Measurements from ENCODE around the gene CCNL2. TPM values are rescaled to one million over a fixed set of nuclear protein-coding genes. Genes with fewer than 3 reads are reported as not detected.

The CCNL2 gene
- total and polyA plus RNA-seq, 4 experiments from 2014 or later: 18.3 to 394 (median 212) TPM

DNA sequence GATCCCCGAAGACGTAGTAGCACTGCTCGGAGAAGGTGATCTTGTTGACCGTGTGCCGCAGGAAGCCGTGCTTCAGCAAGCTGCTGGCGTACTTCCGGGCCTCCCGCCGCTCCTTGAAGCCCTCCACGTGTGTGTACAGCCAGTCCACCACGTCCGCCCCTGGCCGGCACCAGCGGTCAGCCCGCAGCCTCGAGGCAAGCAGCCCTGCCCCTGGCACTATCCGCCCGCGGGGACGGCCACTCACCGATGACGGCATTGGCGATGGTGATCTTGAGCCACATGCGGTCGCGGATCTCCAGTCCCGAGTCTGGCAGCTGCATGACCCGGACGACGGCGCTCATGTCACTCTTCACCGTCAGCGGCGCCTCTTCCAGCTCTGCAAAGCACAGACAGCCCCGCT is 60.9 kb downstream of the CCNL2 start:
- H3K4me3 Mint-ChIP-seq: no peak overlapping the region
- H3K9me3 Mint-ChIP-seq: no peaks in the 10 kb centered on the region
- H3K36me3 Mint-ChIP-seq: peaks cover 10 to 12% of the 10 kb centered on the region in 2 donors
- H3K27ac Mint-ChIP-seq: no peak overlapping the region
- no peak for DNase-seq
- H3K27me3 Mint-ChIP-seq: no peaks in the 10 kb centered on the region
- peaks cover 0 to 8% (median 6%) of the 10 kb centered on the region in 4 donors for H3K4me1 Mint-ChIP-seq
- POLR2A ChIA-PET (ENCODE audit: partially characterized antibody): no interaction called here
- intact Hi-C loops (cut with micrococcal nuclease): no loop called here
- no peaks in the 10 kb centered on the region for H3K36me3 ChIP-seq (ENCODE audit: insufficient read depth, low read length)
- H3K4me3 ChIP-seq (ENCODE audit: low read length in 2 of 2): no peak overlapping the region
- H3K4me1 ChIP-seq (ENCODE audit: insufficient read depth, low read length): no peaks in the 10 kb centered on the region
- CTCF ChIA-PET (ENCODE audit: partially characterized antibody): interaction anchor here (0.6 kb wide), 1 partner anchor 241 kb away, joined by 3 read pairs; no protein-coding TSS in a partner anchor
- no peaks in the 10 kb centered on the region for H3K9me3 ChIP-seq (ENCODE audit: control insufficient read depth in 1 of 2, low read length in 2 of 2)
- no peaks in the 10 kb centered on the region for H3K27me3 ChIP-seq (ENCODE audit: insufficient read depth, low read length)
- no peak overlapping the region for H3K27ac ChIP-seq (ENCODE audit: low read depth, low read length)

DNA sequence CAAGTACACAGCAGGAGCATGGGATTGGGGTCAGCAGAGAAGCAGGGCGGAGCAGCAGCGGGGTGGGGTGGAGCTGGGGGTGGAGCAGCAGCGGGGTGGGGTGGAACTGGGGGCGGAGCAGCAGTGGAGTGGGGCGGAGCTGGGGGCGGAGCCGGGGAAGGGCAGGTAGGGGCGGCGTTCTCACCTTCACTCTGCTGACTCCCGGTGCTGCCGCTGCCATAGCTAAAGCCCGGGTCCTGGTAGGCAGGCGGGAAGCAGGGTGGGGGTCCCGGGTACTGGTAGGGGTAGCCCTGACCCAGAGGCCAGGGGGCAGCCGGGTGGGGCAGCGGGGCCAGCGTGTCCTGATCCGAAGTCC is 61.4 kb downstream of the CCNL2 start:
- Mint-ChIP-seq H3K9me3 (no peaks in the 10 kb centered on the region), H3K27ac (no peak overlapping the region), H3K4me3 (no peak overlapping the region), H3K27me3 (no peaks in the 10 kb centered on the region), H3K36me3 (peaks cover 10 to 12% of the 10 kb centered on the region in 2 donors), H3K4me1 (peaks cover 0 to 8% (median 6%) of the 10 kb centered on the region in 4 donors)
- DNase-seq: no peak
- Histone ChIP-seq H3K9me3 (ENCODE audit: control insufficient read depth in 1 of 2, low read length in 2 of 2) (no peaks in the 10 kb centered on the region), H3K4me1 (ENCODE audit: insufficient read depth, low read length) (no peaks in the 10 kb centered on the region), H3K27ac (ENCODE audit: low read depth, low read length) (no peak overlapping the region), H3K36me3 (ENCODE audit: insufficient read depth, low read length) (no peaks in the 10 kb centered on the region), H3K4me3 (ENCODE audit: low read length in 2 of 2) (no peak overlapping the region), H3K27me3 (ENCODE audit: insufficient read depth, low read length) (no peaks in the 10 kb centered on the region)
- POLR2A ChIA-PET (ENCODE audit: partially characterized antibody): no interaction called here
- intact Hi-C loops (cut with micrococcal nuclease): no loop called here
- CTCF ChIA-PET (ENCODE audit: partially characterized antibody): interaction anchor here (0.6 kb wide), 1 partner anchor 241 kb away, joined by 3 read pairs; no protein-coding TSS in a partner anchor

DNA sequence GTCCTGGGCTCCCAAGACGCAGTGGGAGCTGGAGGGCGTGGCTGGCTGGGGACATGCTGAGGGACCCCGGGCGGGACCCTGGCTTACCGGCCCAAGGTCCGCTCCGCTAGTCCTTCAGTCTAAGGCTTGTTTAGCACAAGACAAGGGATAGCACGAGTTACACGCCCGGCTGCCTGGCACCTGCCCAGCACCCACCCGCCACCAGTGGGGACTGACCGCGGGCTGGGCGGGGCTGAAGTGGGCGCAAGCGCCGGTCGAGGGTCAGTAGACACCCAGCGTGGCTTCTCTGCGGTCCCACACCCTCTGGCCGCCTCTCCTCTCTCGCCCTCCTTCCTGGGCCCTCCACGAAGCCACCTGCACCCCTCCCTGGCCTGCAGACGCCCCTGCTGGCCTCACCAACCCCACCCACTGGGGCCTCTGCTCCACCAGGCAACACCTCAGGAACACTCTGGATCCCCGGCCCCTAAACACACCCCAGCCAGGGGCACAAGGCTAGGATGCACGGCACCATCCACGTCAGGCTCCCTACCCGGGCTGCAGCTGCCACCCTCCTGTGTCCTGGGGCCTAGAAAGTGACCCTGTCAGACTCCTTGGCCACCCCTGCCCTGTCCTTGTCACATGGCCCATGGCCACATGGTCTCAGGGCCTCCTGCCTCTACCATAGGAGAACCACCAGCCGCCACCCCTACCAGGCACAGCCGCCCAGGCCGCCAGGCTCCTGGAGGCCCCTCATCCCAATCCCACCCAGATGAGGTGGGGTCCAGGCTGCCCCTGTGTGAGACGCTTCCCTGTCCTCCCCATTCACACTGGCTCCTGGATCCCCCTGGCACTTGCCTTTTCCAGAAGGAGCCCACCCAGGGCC is 62.0 kb downstream of the CCNL2 start:
- no peak overlapping the region for H3K27ac ChIP-seq (ENCODE audit: low read depth, low read length)
- H3K9me3 ChIP-seq (ENCODE audit: control insufficient read depth in 1 of 2, low read length in 2 of 2): no peaks in the 10 kb centered on the region
- CTCF ChIA-PET (ENCODE audit: partially characterized antibody): interaction anchor here (0.6 kb wide), 1 partner anchor 240 kb away, joined by 3 read pairs; no protein-coding TSS in a partner anchor
- Mint-ChIP-seq H3K27me3 (no peaks in the 10 kb centered on the region), H3K36me3 (peaks cover 10 to 12% of the 10 kb centered on the region in 2 donors), H3K9me3 (no peaks in the 10 kb centered on the region), H3K4me3 (no peak overlapping the region), H3K27ac (no peak overlapping the region), H3K4me1 (peaks cover 0 to 8% (median 6%) of the 10 kb centered on the region in 4 donors)
- H3K4me1 ChIP-seq (ENCODE audit: insufficient read depth, low read length): no peaks in the 10 kb centered on the region
- no peaks in the 10 kb centered on the region for H3K36me3 ChIP-seq (ENCODE audit: insufficient read depth, low read length)
- intact Hi-C loops (cut with micrococcal nuclease): no loop called here
- no peak overlapping the region for H3K4me3 ChIP-seq (ENCODE audit: low read length in 2 of 2)
- DNase-seq: no peak
- POLR2A ChIA-PET (ENCODE audit: partially characterized antibody): no interaction called here
- H3K27me3 ChIP-seq (ENCODE audit: insufficient read depth, low read length): no peaks in the 10 kb centered on the region

GRCh38 chr1:1336446-1336845 is 62.7 kb downstream of the CCNL2 start:
- Mint-ChIP-seq H3K4me3 (no peak overlapping the region), H3K27me3 (no peaks in the 10 kb centered on the region), H3K4me1 (peaks cover 0 to 8% (median 6%) of the 10 kb centered on the region in 4 donors), H3K9me3 (no peaks in the 10 kb centered on the region), H3K27ac (no peak overlapping the region), H3K36me3 (peaks cover 10 to 12% of the 10 kb centered on the region in 2 donors)
- intact Hi-C loops (cut with micrococcal nuclease): no loop called here
- Histone ChIP-seq H3K4me3 (ENCODE audit: low read length in 2 of 2) (no peak overlapping the region), H3K9me3 (ENCODE audit: control insufficient read depth in 1 of 2, low read length in 2 of 2) (no peaks in the 10 kb centered on the region), H3K4me1 (ENCODE audit: insufficient read depth, low read length) (no peaks in the 10 kb centered on the region), H3K27me3 (ENCODE audit: insufficient read depth, low read length) (no peaks in the 10 kb centered on the region), H3K27ac (ENCODE audit: low read depth, low read length) (no peak overlapping the region), H3K36me3 (ENCODE audit: insufficient read depth, low read length) (no peaks in the 10 kb centered on the region)
- CTCF ChIA-PET (ENCODE audit: partially characterized antibody): no interaction called here
- POLR2A ChIA-PET (ENCODE audit: partially characterized antibody): interaction anchor here (1.1 kb wide), 2 partner anchors 15 to 63 kb away, joined by 3 read pairs; no protein-coding TSS in a partner anchor
- DNase-seq: no peak

DNA sequence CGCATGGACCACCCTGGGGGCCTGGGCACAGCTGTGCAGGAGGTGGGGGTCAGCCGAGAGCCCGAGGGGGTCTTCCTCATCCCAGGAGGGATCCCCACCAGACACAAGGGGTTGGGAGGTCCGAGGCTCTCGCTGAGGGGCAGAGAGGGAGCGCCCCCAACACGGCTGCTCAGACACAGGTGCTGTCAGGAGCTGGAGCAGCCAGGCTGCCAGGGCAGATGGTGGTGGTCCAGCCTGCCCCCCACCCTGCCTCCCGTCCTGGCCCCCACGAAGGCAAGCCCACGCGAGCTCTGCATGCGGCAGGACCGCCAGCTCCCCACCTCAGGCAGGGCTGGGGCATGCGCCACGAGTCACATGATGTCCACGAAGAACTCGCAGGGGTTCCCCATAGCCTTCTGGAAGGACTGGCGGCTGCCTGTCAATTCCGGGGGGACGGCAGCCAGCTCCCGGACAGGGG is 63.3 kb downstream of the CCNL2 start:
- CTCF ChIA-PET (ENCODE audit: partially characterized antibody): no interaction called here
- Mint-ChIP-seq H3K4me1 (peaks cover 0 to 3% (median 1%) of the 10 kb centered on the region in 4 donors), H3K9me3 (no peaks in the 10 kb centered on the region), H3K27me3 (no peaks in the 10 kb centered on the region), H3K27ac (no peak overlapping the region), H3K36me3 (peaks cover 4 to 6% of the 10 kb centered on the region in 2 donors), H3K4me3 (no peak overlapping the region)
- POLR2A ChIA-PET (ENCODE audit: partially characterized antibody): interaction anchor here (1.1 to 1.6 kb wide), 3 partner anchors 15 to 64 kb away, joined by 3 read pairs; no protein-coding TSS in a partner anchor
- Histone ChIP-seq H3K27ac (ENCODE audit: low read depth, low read length) (no peak overlapping the region), H3K4me1 (ENCODE audit: insufficient read depth, low read length) (no peaks in the 10 kb centered on the region), H3K27me3 (ENCODE audit: insufficient read depth, low read length) (no peaks in the 10 kb centered on the region), H3K4me3 (ENCODE audit: low read length in 2 of 2) (no peak overlapping the region), H3K36me3 (ENCODE audit: insufficient read depth, low read length) (no peaks in the 10 kb centered on the region), H3K9me3 (ENCODE audit: control insufficient read depth in 1 of 2, low read length in 2 of 2) (no peaks in the 10 kb centered on the region)
- intact Hi-C loops (cut with micrococcal nuclease): no loop called here
- DNase-seq: no peak

Small RNAs within 50 kb of the gene (microRNA-seq; reads per million reads assigned to microRNA genes)
- not detected for gene MIR6808 (ENCODE audit: borderline microRNAs expressed, borderline number of aligned reads, borderline replicate concordance)

Other genes with a start within 250 kb of the CCNL2 start
- gene TTLL10, start 225.5 kb downstream of the CCNL2 start, total RNA-seq: not detected
- under 1 TPM; 0.27 to 0.45 TPM for gene TTLL10, start 225.5 kb downstream of the CCNL2 start, polyA plus RNA-seq
- gene TNFRSF18, start 192.7 kb downstream of the CCNL2 start, total RNA-seq: 1 to 10 TPM; 8.0 to 8.6 TPM
- 10 to 100 TPM; 22.1 to 27.1 TPM for gene TNFRSF18, start 192.7 kb downstream of the CCNL2 start, polyA plus RNA-seq
- 10 to 100 TPM; 13.5 to 15.5 TPM for gene TNFRSF4, start 185.2 kb downstream of the CCNL2 start, total RNA-seq
- gene TNFRSF4, start 185.2 kb downstream of the CCNL2 start, polyA plus RNA-seq: 10 to 100 TPM; 63.2 to 75.1 TPM
- 100 to 1,000 TPM; 125 to 138 TPM for gene SDF4, start 167.3 kb downstream of the CCNL2 start, total RNA-seq
- gene SDF4, start 167.3 kb downstream of the CCNL2 start, polyA plus RNA-seq: 100 to 1,000 TPM in 1 of 2 donors, 10 to 100 TPM in 1; 97.4 to 106 TPM
- 10 to 100 TPM; 23.0 to 23.7 TPM for gene B3GALT6, start 167.1 kb downstream of the CCNL2 start, total RNA-seq
- gene B3GALT6, start 167.1 kb downstream of the CCNL2 start, polyA plus RNA-seq: 10 to 100 TPM in 1 of 2 donors, 1 to 10 TPM in 1; 5.4 to 14.4 TPM
- gene C1QTNF12, start 152.6 kb downstream of the CCNL2 start, total RNA-seq: 1 to 10 TPM; 2.4 to 3.3 TPM
- gene C1QTNF12, start 152.6 kb downstream of the CCNL2 start, polyA plus RNA-seq: under 1 TPM in 1 of 2 donors, not detected in 1; 0.31 TPM
- 10 to 100 TPM; 82.8 to 92.9 TPM for gene UBE2J2, start 125.5 kb downstream of the CCNL2 start, total RNA-seq
- 10 to 100 TPM; 79.4 to 96.7 TPM for gene UBE2J2, start 125.5 kb downstream of the CCNL2 start, polyA plus RNA-seq
- 10 to 100 TPM in 1 of 2 experiments, 1 to 10 TPM in 1; 9.6 to 11.5 TPM for gene SCNN1D, start 118.9 kb downstream of the CCNL2 start, total RNA-seq
- under 1 TPM in 1 of 2 donors, not detected in 1; 0.25 TPM for gene SCNN1D, start 118.9 kb downstream of the CCNL2 start, polyA plus RNA-seq
- 10 to 100 TPM; 59.7 to 65.6 TPM for gene ACAP3, start 91.4 kb downstream of the CCNL2 start, total RNA-seq
- gene ACAP3, start 91.4 kb downstream of the CCNL2 start, polyA plus RNA-seq: 1 to 10 TPM; 5.4 to 6.9 TPM
- gene PUSL1, start 90.7 kb downstream of the CCNL2 start, total RNA-seq: 10 to 100 TPM; 24.1 to 27.9 TPM
- gene PUSL1, start 90.7 kb downstream of the CCNL2 start, polyA plus RNA-seq: 10 to 100 TPM; 15.4 to 16.7 TPM
- gene INTS11, start 74.7 kb downstream of the CCNL2 start, total RNA-seq: 100 to 1,000 TPM; 163 to 173 TPM
- 10 to 100 TPM; 68.3 to 71.3 TPM for gene INTS11, start 74.7 kb downstream of the CCNL2 start, polyA plus RNA-seq
- 10 to 100 TPM; 25.0 to 28.3 TPM for gene CPTP, start 74.5 kb downstream of the CCNL2 start, total RNA-seq
- gene CPTP, start 74.5 kb downstream of the CCNL2 start, polyA plus RNA-seq: 10 to 100 TPM; 15.4 to 26.8 TPM
- 1 to 10 TPM; 1.5 TPM for gene TAS1R3, start 68.1 kb downstream of the CCNL2 start, total RNA-seq
- under 1 TPM in 1 of 2 donors, not detected in 1; 0.47 TPM for gene TAS1R3, start 68.1 kb downstream of the CCNL2 start, polyA plus RNA-seq
- gene DVL1, start 49.9 kb downstream of the CCNL2 start, total RNA-seq: 10 to 100 TPM; 43.7 to 44.6 TPM
- 1 to 10 TPM in 1 of 2 donors, under 1 TPM in 1; 0.19 to 1.9 TPM for gene DVL1, start 49.9 kb downstream of the CCNL2 start, polyA plus RNA-seq
- gene MXRA8, start 40.8 kb downstream of the CCNL2 start, total RNA-seq: under 1 TPM in 1 of 2 experiments, not detected in 1; 0.35 TPM
- under 1 TPM in 1 of 2 donors, not detected in 1; 0.57 TPM for gene MXRA8, start 40.8 kb downstream of the CCNL2 start, polyA plus RNA-seq
- 10 to 100 TPM; 60.4 to 72.7 TPM for gene AURKAIP1, start 24.1 kb downstream of the CCNL2 start, total RNA-seq
- 100 to 1,000 TPM; 159 to 179 TPM for gene AURKAIP1, start 24.1 kb downstream of the CCNL2 start, polyA plus RNA-seq
- gene MRPL20, start 8.0 kb upstream of the CCNL2 start, total RNA-seq: 100 to 1,000 TPM; 119 to 123 TPM
- gene MRPL20, start 8.0 kb upstream of the CCNL2 start, polyA plus RNA-seq: 100 to 1,000 TPM; 171 to 202 TPM
- not detected for gene ANKRD65, start 21.9 kb upstream of the CCNL2 start, total RNA-seq
- gene ANKRD65, start 21.9 kb upstream of the CCNL2 start, polyA plus RNA-seq: not detected
- gene VWA1, start 36.4 kb upstream of the CCNL2 start, total RNA-seq: not detected
- not detected for gene VWA1, start 36.4 kb upstream of the CCNL2 start, polyA plus RNA-seq
- 1 to 10 TPM; 1.5 to 1.6 TPM for gene ATAD3C, start 50.4 kb upstream of the CCNL2 start, total RNA-seq
- 1 to 10 TPM; 1.8 to 2.1 TPM for gene ATAD3C, start 50.4 kb upstream of the CCNL2 start, polyA plus RNA-seq
- 10 to 100 TPM; 51.1 to 53.8 TPM for gene ATAD3B, start 72.4 kb upstream of the CCNL2 start, total RNA-seq
- gene ATAD3B, start 72.4 kb upstream of the CCNL2 start, polyA plus RNA-seq: 1 to 10 TPM; 2.9 to 8.1 TPM
- gene ATAD3A, start 112.8 kb upstream of the CCNL2 start, total RNA-seq: 10 to 100 TPM; 23.0 to 24.7 TPM
- 10 to 100 TPM in 1 of 2 donors, 1 to 10 TPM in 1; 9.5 to 12.2 TPM for gene ATAD3A, start 112.8 kb upstream of the CCNL2 start, polyA plus RNA-seq
- gene TMEM240, start 141.3 kb upstream of the CCNL2 start, total RNA-seq: 1 to 10 TPM; 1.8 to 2.8 TPM
- not detected for gene TMEM240, start 141.3 kb upstream of the CCNL2 start, polyA plus RNA-seq
- gene SSU72, start 175.5 kb upstream of the CCNL2 start, total RNA-seq: 100 to 1,000 TPM; 128 to 132 TPM
- gene SSU72, start 175.5 kb upstream of the CCNL2 start, polyA plus RNA-seq: 100 to 1,000 TPM; 202 to 209 TPM
- gene FNDC10, start 200.8 kb upstream of the CCNL2 start, total RNA-seq: 1 to 10 TPM; 2.7 to 2.9 TPM
- gene FNDC10, start 200.8 kb upstream of the CCNL2 start, polyA plus RNA-seq: 1 to 10 TPM in 1 of 2 donors, under 1 TPM in 1; 0.72 to 1.3 TPM
- 100 to 1,000 TPM; 112 to 114 TPM for gene MIB2, start 216.2 kb upstream of the CCNL2 start, total RNA-seq
- gene MIB2, start 216.2 kb upstream of the CCNL2 start, polyA plus RNA-seq: 10 to 100 TPM; 12.7 to 34.6 TPM
- gene MMP23B, start 232.8 kb upstream of the CCNL2 start, total RNA-seq: 1 to 10 TPM; 3.5 to 3.7 TPM
- gene MMP23B, start 232.8 kb upstream of the CCNL2 start, polyA plus RNA-seq: under 1 TPM in 1 of 2 donors, not detected in 1; 0.53 TPM